ENCODE results near the gene FAM13B. TPM values are rescaled to one million over a fixed set of nuclear protein-coding genes. Genes with fewer than 3 reads are reported as not detected.

The FAM13B gene
- total RNA-seq, 1 donor from 2014 or later, result 43.6 TPM

- TF ChIP-seq CTCF (IDR thresholded peaks at IDR 0.05), result no peak
- H3K4me1 Mint-ChIP-seq (ENCODE audit: low read depth), result peaks cover 40% of the 10 kb centered on the region
- no peak for DNase-seq (ENCODE audit: low spot score)
- no peaks in the 10 kb centered on the region for H3K36me3 Mint-ChIP-seq (ENCODE audit: low read depth)
- no peak overlapping the region for H3K27ac Mint-ChIP-seq (ENCODE audit: unreplicated experiment)
- no peak overlapping the region for H3K4me3 Mint-ChIP-seq (ENCODE audit: unreplicated experiment)
- H3K27me3 Mint-ChIP-seq (ENCODE audit: low read depth), result no peaks in the 10 kb centered on the region
- no peaks in the 10 kb centered on the region for H3K9me3 Mint-ChIP-seq (ENCODE audit: low read depth)
These were observed 7.6 kb downstream of the FAM13B start for GRCh38 chr5:138025285-138025684.

GRCh38 chr5:138024117-138024516 lies 8.8 kb downstream of the FAM13B start:
- no peaks in the 10 kb centered on the region for H3K36me3 Mint-ChIP-seq (ENCODE audit: low read depth)
- no peak for DNase-seq (ENCODE audit: low spot score)
- no peaks in the 10 kb centered on the region for H3K27me3 Mint-ChIP-seq (ENCODE audit: low read depth)
- TF ChIP-seq CTCF (IDR thresholded peaks at IDR 0.05), result no peak
- H3K9me3 Mint-ChIP-seq (ENCODE audit: low read depth), result no peaks in the 10 kb centered on the region
- peaks cover 32% of the 10 kb centered on the region for H3K4me1 Mint-ChIP-seq (ENCODE audit: low read depth)
- H3K27ac Mint-ChIP-seq (ENCODE audit: unreplicated experiment), result no peak overlapping the region
- no peak overlapping the region for H3K4me3 Mint-ChIP-seq (ENCODE audit: unreplicated experiment)

- DNase-seq (ENCODE audit: low spot score), result no peak
- H3K27ac Mint-ChIP-seq (ENCODE audit: unreplicated experiment), result no peak overlapping the region
- no peak for TF ChIP-seq CTCF (IDR thresholded peaks at IDR 0.05)
- H3K9me3 Mint-ChIP-seq (ENCODE audit: low read depth), result no peaks in the 10 kb centered on the region
- peaks cover 30% of the 10 kb centered on the region for H3K4me1 Mint-ChIP-seq (ENCODE audit: low read depth)
- H3K27me3 Mint-ChIP-seq (ENCODE audit: low read depth), result no peaks in the 10 kb centered on the region
- H3K4me3 Mint-ChIP-seq (ENCODE audit: unreplicated experiment), result no peak overlapping the region
- peaks cover 5% of the 10 kb centered on the region for H3K36me3 Mint-ChIP-seq (ENCODE audit: low read depth)
These were observed 10.0 kb downstream of the FAM13B start for GRCh38 chr5:138022912-138023311.

GRCh38 chr5:138021771-138022170 lies 11.1 kb downstream of the FAM13B start:
- H3K9me3 Mint-ChIP-seq (ENCODE audit: low read depth), result no peaks in the 10 kb centered on the region
- peaks cover 11% of the 10 kb centered on the region for H3K36me3 Mint-ChIP-seq (ENCODE audit: low read depth)
- no peaks in the 10 kb centered on the region for H3K27me3 Mint-ChIP-seq (ENCODE audit: low read depth)
- no peak for DNase-seq (ENCODE audit: low spot score)
- peaks cover 23% of the 10 kb centered on the region for H3K4me1 Mint-ChIP-seq (ENCODE audit: low read depth)
- TF ChIP-seq CTCF (IDR thresholded peaks at IDR 0.05), result no peak
- H3K27ac Mint-ChIP-seq (ENCODE audit: unreplicated experiment), result no peak overlapping the region
- no peak overlapping the region for H3K4me3 Mint-ChIP-seq (ENCODE audit: unreplicated experiment)

DNA sequence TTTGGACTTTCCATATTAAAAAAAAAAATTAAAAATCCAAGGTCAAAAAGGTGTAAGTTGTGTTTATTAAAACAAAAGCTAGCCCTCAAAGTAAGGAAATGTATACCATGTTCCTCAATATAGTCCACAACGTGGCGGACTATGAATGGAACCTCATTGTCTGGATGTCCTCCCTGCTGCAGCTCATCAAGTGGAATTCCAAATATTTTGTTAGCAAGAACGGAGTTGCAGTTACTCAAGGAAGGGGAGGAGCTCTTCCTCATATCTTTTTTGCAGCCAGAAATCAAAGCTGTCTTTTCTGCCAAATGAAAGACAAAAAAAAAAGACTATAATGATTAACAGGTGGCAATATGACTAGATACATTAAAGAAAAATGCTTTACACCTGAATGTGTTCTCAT lies 14.0 kb downstream of the FAM13B start:
- peaks cover 12% of the 10 kb centered on the region for H3K36me3 Mint-ChIP-seq (ENCODE audit: low read depth)
- DNase-seq (ENCODE audit: low spot score), result no peak
- H3K4me3 Mint-ChIP-seq (ENCODE audit: unreplicated experiment), result no peak overlapping the region
- H3K27me3 Mint-ChIP-seq (ENCODE audit: low read depth), result no peaks in the 10 kb centered on the region
- H3K4me1 Mint-ChIP-seq (ENCODE audit: low read depth), result peaks cover 33% of the 10 kb centered on the region
- no peak for TF ChIP-seq CTCF (IDR thresholded peaks at IDR 0.05)
- H3K27ac Mint-ChIP-seq (ENCODE audit: unreplicated experiment), result no peak overlapping the region
- H3K9me3 Mint-ChIP-seq (ENCODE audit: low read depth), result no peaks in the 10 kb centered on the region

Data from chondrocyte (in vitro differentiated cells).